ENCODE data around the gene PRR27. TPM values are rescaled to one million over a fixed set of nuclear protein-coding genes. Genes with fewer than 3 reads are reported as not detected.

PRR27 gene
- not detected for polyA plus RNA-seq (2013, experiment 1 of 2; ENCODE audit: insufficient read length)
- polyA plus RNA-seq (2013, experiment 2 of 2; ENCODE audit: insufficient read length) = not detected

DNA sequence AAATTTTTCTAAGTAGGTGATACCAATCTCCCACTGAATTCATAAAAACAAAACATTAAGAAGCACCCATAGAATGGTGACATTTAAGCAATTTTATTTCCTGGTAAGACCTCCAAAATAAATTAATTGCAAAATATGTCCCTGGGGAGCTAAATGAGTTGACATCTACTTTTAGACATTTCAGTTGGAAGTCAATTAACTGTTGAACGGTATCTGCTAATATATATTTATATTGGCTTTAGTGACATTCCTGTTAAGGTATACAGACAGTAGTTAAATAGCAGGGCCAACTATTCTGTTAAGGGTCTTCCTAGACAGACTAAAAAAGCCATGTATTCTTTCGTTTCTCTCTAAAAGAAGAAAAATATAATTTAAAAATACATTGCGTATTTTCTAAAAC lies at the start of gene PRR27:
TSS of gene PRR27 (plus strand) at position 301 of the 400 bp plus-strand sequence. CDS start 139 bp downstream, outside the sequence.
- DNase-seq = no peak

DNA sequence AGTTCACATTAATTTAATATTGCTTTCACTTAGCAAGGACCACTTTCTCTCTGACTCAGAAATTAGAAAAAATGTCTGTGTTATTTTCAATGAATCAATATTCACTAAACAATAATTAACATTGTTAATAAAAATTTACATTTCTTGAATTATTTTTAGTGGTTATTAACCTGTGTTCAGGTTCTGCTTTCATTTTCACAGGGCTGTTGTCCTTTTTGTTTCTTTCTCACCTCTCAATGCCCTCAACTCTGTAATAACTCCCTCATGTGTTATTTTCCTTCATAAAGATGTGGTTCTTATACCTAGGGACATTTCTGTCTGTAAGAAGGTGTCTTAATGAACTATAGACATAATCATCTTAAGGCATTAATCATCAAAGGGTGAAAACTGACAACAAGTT lies 43.1 kb upstream of the PRR27 start:
- DNase-seq = no peak

DNA sequence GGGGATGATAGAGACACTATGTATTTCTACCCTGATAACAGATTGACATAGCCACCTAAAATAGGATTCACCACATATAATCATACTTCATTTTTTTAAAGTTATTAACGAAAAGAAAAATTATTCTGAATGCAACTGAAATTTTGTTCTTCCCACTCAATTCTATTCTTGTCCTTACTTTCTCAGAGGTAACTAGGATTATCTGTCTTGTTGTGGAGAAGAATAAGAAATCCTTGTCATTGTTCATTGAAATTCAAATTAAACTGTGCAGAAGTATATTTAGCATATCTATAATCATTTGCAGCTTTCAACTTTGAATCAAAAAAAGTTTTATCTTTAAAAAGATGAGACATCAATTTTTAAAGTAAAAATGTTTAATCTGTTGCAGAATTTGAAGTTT lies 40.4 kb upstream of the PRR27 start:
- no peak for DNase-seq

DNA sequence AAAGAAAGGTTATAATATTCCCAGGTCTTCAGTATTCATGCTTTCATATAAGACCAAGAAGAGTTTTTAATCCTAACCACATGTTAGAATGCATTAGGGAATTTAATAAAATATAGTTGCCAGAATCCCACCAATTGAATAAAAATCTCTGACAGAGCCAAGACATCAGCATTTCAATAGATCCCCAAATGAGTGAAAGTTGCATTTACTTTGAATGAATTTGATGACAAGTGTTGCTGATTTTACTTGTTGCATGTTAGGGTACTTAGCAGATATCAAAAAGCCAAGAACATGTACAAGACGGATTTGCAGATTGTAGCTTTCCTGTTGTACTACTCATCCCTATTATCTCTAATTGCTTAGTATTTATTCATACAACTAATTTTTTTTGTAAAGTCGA lies 39.9 kb upstream of the PRR27 start:
- no peak for DNase-seq

DNA sequence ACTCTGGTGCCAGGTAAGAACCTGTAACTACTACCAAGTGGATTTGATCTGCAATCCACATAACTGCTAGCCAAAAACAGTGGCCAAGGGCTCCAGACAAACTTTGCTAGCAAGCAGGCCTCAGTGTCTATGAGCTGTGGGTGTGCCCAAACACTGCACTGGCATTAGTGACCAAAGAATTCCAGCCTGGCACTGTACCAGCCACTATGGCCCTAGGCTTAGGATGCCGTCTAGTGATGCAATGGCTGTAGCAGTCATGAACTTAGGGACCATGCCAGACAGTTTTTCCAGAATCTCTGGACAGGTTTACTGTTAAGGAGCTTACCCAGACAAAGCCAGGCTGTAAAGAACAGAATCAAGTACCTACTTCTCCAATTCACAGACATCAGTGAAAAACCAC lies 33.7 kb upstream of the PRR27 start:
- DNase-seq = no peak

DNA sequence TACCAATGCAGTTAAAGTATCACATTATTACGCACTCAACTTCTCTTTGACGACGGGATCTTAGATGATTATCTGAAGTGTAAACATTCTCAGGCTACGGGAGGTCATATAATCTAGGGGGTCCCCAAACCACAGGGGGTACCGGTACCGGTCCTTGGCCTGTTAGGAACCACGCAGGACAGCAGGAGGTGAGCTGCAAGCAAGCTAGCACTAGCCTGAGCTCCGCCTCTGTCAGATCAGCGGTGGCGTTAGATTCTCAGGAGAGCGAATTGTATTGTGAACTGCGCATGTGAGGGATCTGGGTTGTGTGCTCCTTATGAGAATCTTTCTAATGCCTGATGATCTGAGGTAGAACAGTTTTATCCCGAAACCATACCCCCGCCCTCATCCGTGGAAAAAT lies 20.6 kb upstream of the PRR27 start:
- no peak for DNase-seq

DNA sequence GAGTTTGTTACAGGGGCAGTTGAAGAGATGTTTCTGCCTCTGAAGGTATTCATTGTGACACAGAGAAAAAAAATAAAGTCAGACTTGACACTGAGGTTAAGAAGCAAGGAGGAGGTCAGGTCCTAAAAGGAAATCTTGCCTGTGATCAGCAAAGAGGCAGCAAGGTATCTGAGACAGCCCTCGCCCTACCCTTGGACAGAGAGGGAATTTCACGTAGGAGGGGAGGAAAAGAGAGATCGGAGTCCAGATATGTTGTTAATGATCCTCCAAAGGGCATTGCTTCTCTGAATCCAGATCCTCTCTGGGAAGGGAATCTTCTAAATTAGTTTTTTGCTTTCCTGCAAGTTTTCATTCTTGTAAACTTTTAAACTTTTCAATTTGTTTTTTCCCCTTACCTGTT lies 15.3 kb upstream of the PRR27 start:
- DNase-seq = no peak

DNA sequence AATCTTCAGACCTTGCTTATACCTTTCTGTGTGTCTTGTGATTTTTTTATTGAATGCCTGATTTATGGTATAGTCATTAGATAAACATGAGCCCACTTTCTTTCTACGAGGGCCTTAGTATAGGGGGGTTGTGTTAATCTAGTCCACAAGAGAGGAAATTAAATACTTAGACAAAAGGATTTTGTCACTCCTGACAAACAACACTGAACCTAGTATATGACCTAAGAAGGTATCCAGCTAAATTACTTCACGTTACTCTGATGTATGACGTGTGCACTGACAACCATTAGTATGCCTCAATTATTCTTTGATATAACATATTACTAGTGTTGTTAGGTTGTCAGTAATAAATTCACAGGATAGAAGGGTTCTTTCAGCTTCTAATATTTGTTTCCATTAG lies 2.8 kb upstream of the PRR27 start:
- no peak for DNase-seq

DNA sequence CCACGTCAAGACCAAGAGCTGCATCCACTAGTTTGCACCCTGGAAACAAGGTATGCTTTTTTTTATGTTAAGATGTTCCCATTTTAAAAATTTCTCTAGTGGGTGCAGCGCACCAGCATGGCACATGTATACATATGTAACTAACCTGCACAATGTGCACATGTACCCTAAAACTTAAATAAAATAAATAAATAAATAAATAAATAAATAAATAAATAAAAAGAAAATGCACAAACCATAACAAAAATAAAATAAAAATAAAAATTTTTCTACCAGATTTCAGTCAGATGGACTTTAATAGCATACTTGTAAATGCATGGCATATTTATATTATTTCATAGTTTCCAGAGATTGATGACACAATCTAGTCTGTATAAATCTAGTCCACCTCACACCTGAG lies 1.9 kb upstream of the PRR27 start:
- no peak for DNase-seq

DNA sequence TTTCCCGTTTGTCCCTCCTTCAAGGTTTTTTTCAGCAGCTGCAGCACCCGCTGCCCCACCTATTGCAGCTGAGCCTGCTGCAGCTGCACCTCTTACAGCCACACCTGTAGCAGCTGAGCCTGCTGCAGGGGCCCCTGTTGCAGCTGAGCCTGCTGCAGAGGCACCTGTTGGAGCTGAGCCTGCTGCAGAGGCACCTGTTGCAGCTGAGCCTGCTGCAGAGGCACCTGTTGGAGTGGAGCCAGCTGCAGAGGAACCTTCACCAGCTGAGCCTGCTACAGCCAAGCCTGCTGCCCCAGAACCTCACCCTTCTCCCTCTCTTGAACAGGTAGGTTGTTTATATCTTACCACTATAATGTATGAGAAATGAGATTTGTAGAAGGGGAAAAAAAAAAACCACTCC lies 4.5 kb downstream of the PRR27 start:
- no peak for DNase-seq

DNA sequence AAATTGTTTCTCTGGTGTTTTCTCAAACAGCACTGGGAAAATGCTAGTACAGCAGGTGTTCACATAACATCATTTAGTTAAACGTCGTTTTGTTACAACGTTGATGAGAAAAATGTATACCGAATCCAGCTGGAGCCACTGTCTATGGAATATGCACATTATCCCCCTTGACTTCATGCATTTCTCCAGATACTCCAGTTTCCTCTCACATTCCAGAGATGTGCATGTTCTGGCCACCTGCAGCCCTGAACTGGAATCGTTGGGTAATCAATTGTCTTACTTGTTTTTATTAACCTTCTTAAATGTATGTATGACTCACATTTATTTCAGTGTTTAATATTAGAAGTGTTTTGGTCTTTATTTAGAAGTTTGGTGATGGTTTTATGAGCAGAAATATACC lies 23.1 kb downstream of the PRR27 start:
- no peak for DNase-seq

DNA sequence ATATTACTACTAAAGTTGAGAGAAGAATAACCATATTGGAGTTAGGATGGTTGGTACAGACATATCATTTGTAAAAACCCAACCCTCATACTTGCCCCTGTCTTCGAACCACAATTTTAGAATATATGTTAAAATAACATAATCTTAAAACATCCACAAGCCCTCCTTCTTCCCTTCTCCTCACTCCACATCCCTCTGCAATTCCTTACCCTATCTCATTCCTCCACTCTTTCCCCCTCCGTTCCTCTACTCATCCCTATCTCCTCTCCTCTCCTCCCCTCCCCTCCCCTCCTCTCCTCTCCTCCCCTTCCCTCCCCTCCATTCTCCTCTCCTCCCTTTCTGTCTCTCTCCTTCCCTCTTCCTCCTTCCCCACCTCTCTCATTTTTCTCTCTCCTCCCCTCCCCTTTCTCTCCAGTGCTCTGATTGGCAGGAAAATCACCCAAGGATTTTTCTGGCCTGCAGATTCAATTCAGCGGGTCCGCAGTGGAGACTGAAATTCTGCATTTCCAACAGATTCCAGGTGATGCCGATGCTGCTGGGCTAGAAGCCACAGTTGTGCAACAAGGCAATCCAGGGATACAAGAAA lies 24.1 kb downstream of the PRR27 start:
- no peak for DNase-seq

DNA sequence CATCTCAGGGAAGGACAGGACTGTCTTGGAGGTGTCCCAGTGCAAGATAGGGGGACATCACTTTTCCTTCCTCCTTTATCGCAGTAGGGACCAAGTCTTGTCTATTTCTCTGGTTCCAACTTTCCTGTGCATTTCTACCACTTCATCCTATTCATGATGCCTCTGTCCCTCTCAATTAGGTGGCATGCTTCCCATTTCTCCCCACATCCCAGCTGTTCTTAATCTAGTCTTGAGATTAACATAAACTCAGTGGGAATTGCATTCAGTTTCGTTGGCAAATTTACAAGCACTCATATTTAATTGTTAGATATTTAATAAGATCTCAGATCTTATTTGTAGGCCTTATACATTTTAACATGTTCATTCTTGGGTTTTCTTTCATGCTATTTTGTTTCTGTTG lies 25.8 kb downstream of the PRR27 start:
- no peak for DNase-seq

DNA sequence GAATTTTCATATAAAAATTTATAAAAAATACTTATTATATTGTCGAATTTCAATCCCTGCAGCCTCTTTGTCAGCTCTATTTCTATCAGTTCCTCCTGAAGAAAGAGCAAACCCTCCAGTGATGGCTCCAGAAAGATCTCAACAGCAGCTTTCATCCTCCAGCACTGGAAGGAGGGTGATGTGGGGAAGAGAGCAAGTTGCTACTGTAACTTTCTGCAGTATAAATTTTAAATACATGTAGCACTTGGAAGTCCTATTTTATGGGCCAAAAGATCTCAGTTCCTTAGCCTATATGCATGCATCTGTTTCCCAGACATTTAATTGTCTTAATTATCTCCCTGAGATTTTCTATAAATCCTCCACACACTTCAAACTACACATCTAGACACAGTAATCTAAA lies 27.8 kb downstream of the PRR27 start:
- DNase-seq = no peak

DNA sequence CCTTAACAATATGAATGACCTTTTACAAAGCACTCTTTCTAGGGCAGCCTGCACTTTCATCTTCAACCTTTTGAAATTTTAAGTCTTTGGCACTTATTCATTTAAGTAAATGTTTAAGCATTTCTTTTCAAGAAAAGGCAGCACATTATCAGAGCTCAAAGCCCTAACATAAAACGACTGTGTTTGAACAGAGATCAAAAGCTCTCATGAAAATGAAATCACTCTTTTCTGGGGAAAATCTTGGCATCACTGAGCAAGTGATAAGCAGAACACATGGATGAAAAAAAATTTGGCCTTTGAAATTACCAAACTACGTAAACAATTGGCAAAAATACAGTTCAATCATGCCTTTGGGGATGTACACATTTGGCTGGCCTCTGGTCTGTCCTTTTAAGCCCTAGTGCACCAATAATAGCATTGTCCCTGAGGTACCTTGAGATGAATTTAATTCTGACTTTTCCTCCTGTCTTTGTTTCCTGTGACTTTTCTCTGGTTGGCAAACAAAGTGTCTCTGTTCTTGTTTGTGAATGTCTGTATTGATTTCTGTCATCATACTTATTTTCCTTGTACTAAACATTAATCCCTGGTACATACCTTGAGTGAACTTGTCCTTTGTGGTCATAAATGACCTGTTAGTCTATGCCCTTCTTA lies 28.6 kb downstream of the PRR27 start:
- no peak for DNase-seq

DNA sequence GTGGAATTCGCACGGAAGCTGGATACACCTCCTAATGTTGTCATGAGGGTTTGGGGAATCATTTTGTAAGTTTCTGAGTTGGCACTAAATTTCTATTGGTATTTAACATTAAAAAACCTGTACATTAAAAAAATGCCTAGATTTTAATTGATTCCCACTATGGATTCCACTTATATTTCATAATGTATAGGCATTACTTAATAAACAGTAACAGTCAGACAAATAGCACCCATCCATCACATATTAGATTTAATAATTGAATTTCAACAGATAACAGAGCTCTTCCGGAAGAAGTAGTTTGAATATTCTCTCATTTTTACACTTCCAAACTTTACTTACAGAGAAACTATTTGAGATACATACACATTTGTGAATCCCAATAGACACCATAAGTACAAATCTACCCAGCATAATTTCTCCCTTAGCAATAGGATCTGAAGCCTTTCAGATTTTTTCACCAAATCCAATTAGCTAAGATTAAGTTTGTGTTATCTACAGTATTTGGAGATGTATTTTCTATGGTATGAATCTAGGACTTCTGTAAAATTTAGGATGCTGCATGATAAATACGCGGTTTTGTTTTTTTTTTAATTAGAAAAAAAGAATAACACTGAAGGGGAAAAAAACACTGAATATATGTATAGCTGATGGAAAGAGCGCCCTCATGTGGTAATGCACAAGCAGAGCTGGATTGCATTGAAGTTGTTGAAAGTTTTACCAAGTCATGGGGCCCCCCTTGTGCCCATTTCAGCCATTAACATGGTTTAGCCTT lies 29.3 kb downstream of the PRR27 start:
- DNase-seq = peak; percentile 42

DNA sequence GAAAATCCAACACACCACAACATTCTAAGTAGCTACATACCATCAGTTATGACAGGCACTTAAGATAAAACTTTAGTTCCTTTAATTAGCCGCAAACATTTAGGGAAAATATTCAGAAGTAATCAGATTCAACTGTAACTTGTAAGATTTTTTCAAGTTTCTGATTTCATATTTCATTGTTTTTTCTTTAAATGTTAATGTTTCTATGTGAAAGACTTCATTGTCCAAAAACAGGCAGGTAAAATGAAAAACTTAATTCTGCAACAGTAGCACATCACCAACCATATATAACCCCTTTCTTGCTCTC lies 29.9 kb downstream of the PRR27 start:
- no peak for DNase-seq

DNA sequence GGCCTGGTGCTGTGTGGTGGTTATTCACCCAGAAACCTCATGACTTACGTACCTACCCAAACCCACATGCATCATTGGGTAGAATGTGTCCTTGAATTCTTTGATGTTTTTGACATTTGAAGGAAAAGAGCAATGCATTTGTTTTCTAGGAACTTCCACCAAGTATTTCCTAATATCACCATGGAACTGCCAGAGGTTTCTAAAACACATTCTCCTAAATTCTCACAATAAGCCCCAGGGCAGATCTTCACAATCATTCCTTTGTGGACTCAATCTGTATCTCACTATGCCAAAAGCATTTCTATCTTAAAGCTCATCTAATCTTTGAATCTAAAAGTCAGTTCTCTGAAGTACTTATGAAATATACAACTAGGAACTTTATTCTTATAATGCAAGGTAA lies 33.2 kb downstream of the PRR27 start:
- DNase-seq = no peak

DNA sequence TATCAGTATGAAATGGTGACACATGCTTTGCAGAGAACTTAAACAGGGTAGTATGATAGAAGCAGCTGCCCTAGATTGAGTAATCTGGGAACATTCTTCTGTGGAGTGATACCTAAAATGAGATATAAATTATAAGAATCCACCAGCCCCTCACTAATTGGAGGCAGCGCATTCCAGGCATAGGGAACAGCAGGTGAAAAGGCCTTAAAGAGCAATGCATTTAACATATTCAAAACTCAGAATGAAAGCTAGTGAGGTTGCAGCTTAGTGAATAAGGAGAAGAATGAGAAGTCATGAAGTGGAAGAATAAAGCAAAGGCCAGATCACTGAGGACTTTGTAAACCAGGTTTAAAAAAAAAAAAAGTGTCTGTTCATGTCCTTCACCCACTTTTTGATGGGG lies 36.5 kb downstream of the PRR27 start:
- DNase-seq = no peak

DNA sequence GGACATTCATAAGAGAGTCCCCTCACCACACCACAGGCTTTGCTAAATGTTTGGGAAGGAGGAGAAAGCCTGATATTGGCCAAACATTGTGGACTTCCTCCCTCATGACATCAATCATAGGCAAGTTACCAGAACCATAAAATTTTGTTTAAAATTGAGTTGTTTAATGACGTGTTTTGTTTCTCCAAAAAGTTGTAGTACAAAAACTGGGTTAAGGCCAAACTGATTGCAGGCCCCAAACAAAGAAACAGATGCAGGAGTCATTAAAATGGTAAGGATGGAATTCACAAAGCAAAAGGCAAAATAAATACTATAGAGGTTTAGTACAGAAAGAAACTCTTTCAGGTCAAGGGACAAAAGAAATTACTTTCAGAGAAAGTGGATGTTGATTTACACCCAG lies 37.6 kb downstream of the PRR27 start:
- DNase-seq = no peak

DNA sequence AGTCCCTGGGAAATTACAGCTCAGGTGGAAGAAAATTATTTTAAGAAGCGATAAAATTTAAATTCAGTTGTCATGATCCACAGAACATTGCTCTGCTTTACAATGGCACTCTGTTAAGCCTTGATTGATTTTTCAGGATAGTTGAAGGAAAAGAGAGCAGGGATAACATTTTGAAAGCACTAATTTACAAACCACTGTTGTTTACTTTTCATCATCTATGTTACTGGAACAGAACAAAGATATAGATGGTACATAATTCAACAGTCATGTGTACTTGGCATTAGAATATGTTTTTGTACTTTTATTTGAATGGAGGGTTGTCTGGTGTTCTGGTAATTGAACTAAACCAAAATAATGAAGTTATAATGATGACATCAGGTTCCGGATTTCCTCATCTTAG lies 38.9 kb downstream of the PRR27 start:
- DNase-seq = no peak

DNA sequence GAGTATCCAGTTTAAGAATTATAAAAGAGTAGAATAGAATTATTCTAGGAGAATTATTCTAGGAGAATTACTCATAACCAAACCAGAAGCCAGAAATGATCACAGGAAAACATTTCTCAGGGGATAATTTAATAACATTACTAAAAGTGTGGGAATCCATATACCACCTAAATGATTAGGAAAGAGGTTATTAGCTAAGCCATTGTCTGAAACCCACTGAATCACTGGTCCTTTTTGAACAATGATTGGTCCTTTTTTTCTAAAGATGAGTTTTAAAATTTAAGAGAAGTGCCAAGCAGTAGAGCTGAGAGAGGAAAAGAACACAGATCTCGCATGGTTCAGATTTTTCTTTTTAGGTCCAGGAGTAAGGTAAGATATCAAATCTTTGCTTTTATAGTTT lies 41.4 kb downstream of the PRR27 start, which contains the start of gene ODAM:
TSS of gene ODAM (plus strand) at position 301 of the 400 bp plus-strand sequence. CDS start 819 bp downstream, outside the sequence.
- no peak for DNase-seq

DNA sequence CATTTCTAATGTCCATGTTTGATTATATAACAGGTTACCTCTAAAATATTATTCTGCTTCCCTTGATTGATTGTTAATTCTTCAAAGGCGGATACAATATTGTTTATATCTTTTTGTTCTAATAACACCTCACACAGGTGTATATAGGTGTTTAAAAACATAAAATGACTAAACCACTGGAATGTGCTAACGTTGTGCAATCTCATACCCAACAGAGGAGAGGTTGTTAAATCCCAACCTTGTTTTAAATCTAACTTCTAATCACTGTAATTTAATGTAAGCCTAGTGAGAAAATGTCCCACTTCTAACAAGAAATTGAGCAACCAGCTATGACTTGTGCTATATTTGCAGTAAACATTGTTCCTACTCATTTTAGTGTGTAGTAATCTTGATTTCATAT lies 42.8 kb downstream of the PRR27 start:
- no peak for DNase-seq

DNA sequence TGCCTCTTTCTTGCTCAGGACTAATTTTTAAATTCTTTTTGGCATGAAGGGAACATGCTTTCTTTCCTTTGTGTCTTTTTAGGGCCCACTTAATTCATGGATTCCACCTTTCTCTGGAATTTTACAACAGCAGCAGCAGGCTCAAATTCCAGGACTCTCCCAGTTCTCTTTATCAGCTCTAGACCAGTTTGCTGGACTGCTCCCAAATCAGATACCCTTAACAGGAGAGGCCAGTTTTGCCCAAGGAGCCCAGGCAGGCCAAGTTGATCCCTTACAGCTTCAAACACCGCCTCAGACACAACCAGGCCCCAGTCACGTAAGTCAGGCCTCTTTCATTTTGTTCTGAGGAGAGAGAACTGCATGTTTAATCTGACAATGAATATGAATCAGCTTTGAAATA lies 43.8 kb downstream of the PRR27 start:
- no peak for DNase-seq
